PC-9 (cell line): ENCODE data around the gene AGBL4. TPM values are rescaled to one million over a fixed set of nuclear protein-coding genes. Genes with fewer than 3 reads are reported as not detected.

Experiments
- BruUV-seq: library from RNA; stranded (reverse); fragments of 400-500 nt; replicated peaks from 2 replicates; lab custom pipeline; 2021; lab: Mats Ljungman, UMichigan
- CTCF ChIA-PET: fragments of 300-600 bp; sonication (Branson Sonifier 250); formaldehyde crosslinking; loops from one replicate; lab custom pipeline; 2022; ENCODE audit warnings: antibody characterized with exemption; lab: Charles Lee
- POLR2A ChIA-PET: fragments of 300-600 bp; sonication (Branson Sonifier 250); formaldehyde crosslinking; loops from one replicate; lab custom pipeline; 2022; ENCODE audit warnings: antibody characterized with exemption; ENCODE audit not compliant: unreplicated experiment; lab: Charles Lee
- DNase-seq, 2 experiments: peaks; one replicate each; pipeline versions ENCODE4 v3.0.0 to v3.0.0-alpha.2; 2015 to 2022; ENCODE audit warnings: mixed read lengths in 1 of 2
- H2AFZ ChIP-seq: fragments of 200-600 bp; sonication (generic); 2 replicates; pipeline ENCODE4 v1.8.1; 2017; ENCODE audit warnings: antibody characterized with exemption
- H3F3A ChIP-seq: fragments of 200-600 bp; sonication (generic); 2 replicates; pipeline ENCODE4 v1.8.1; 2017; ENCODE audit warnings: antibody characterized with exemption, mild to moderate bottlenecking, low read depth; ENCODE audit not compliant: insufficient read depth
- H3K27ac ChIP-seq: fragments of 200-600 bp; sonication (generic); 2 replicates; pipeline ENCODE4 v1.6.1; 2016; ENCODE audit warnings: mixed run types
- H3K27me3 ChIP-seq: fragments of 200-600 bp; sonication (generic); 2 replicates; pipeline ENCODE4 v1.6.1; 2016; ENCODE audit warnings: low read depth, mixed run types; ENCODE audit not compliant: insufficient read depth
- H3K36me3 ChIP-seq: fragments of 200-600 bp; sonication (generic); 2 replicates; pipeline ENCODE4 v1.6.1; 2016; ENCODE audit warnings: low read depth, mixed run types
- H3K4me1 ChIP-seq: fragments of 200-600 bp; sonication (generic); replicated peaks from 2 replicates; pipeline ENCODE4 v1.6.1; 2016; ENCODE audit warnings: mixed run types; ENCODE audit not compliant: insufficient read depth
- H3K4me2 ChIP-seq: fragments of 200-600 bp; sonication (generic); 2 replicates; pipeline ENCODE4 v1.6.1; 2017; ENCODE audit warnings: mixed run types
- H3K4me3 ChIP-seq: fragments of 200-600 bp; sonication (generic); 2 replicates; pipeline ENCODE4 v1.6.1; 2016; ENCODE audit warnings: mixed run types
- H3K79me2 ChIP-seq: fragments of 200-600 bp; sonication (generic); 2 replicates; pipeline ENCODE4 v1.6.1; 2017; ENCODE audit warnings: low read depth, mixed run types
- H3K9me2 ChIP-seq: fragments of 200-600 bp; sonication (generic); 2 replicates; pipeline ENCODE4 v1.8.1; 2017; ENCODE audit warnings: mild to moderate bottlenecking; ENCODE audit not compliant: insufficient read depth
- H3K9me3 ChIP-seq: fragments of 200-600 bp; sonication (generic); 2 replicates; pipeline ENCODE4 v1.8.1; 2016; ENCODE audit warnings: low read depth; ENCODE audit not compliant: insufficient read depth
- H4K20me1 ChIP-seq: fragments of 200-600 bp; sonication (generic); 2 replicates; pipeline ENCODE4 v1.8.1; 2017; ENCODE audit not compliant: insufficient read depth
- EZH2 ChIP-seq: fragments of 200-600 bp; sonication (generic); IDR thresholded peaks from 2 replicates; pipeline ENCODE4 v1.8.0; 2017; ENCODE audit warnings: antibody characterized with exemption, low read depth
- intact Hi-C: fragments of 100-400 bp; cut with micrococcal nuclease; formaldehyde crosslinking; loops from one replicate; pipeline ENCODE4 v1.10.0; 2022; ENCODE audit not compliant: unreplicated experiment
- total RNA-seq: library from RNA; stranded (reverse); gene quantifications from 2 replicates; pipeline ENCODE4 v1.2.3, GENCODE V29; 2021
- TF ChIP-seq, protein P1 (sequence below): fragments of 200-600 bp; sonication (generic); conservative IDR thresholded peaks from 2 replicates; pipeline ENCODE4 v1.6.1; 2017; ENCODE audit warnings: mixed run types, antibody characterized with exemption, mild to moderate bottlenecking, moderate library complexity

AGBL4 gene
- total RNA-seq, 1 experiment from 2014 or later: not detected

DNA sequence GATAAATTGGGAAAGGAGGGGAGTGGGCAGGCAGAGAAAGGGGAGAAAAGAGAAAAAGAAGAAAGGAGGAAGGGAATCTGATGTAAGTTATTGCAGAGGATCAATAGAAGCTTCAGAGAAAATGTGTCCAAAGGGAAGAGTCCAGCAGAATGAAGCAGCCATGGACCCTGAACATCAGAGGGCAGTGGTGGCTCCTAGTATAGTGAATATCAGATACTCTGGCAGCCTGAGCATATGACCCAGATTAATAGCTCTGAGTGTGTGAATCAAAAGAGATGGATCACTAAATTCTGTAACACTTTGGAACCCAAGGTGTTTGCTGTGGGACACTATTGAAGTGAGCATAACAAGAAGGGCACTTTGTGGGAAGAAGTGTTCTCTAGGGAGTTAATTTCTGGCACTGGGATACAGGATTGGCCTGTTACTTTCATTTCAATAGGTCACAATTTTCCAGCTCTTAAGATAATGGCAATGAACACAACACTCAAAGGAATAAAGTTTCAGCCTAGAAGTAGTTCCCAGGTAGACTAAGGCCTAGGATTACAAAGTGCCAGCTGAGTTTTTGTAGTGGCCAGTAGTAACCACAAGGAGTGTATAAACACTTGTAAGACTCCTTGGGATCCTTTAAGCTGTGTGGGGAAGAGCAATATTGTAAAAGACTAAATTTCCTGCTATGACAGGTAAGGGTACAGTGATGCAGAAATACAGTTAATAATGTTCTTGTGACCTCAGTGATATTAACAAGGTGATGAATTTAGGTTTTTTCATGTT, 1082.6 kb downstream of the AGBL4 start:
- CTCF ChIA-PET: no interaction called here
- Histone ChIP-seq H3F3A (no peaks in the 10 kb centered on the region), H3K9me2 (no peaks in the 10 kb centered on the region), H3K4me2 (no peak overlapping the region), H3K4me3 (no peak overlapping the region), H3K79me2 (no peaks in the 10 kb centered on the region), H3K9me3 (no peaks in the 10 kb centered on the region), H2AFZ (no peak overlapping the region), H3K27ac (no peak overlapping the region), H3K4me1 (no peaks in the 10 kb centered on the region), H3K36me3 (no peaks in the 10 kb centered on the region), H3K27me3 (no peaks in the 10 kb centered on the region), H4K20me1 (no peaks in the 10 kb centered on the region)
- intact Hi-C loops: no loop called here
- TF ChIP-seq EZH2: no peak
- TF ChIP-seq, protein P1, sequence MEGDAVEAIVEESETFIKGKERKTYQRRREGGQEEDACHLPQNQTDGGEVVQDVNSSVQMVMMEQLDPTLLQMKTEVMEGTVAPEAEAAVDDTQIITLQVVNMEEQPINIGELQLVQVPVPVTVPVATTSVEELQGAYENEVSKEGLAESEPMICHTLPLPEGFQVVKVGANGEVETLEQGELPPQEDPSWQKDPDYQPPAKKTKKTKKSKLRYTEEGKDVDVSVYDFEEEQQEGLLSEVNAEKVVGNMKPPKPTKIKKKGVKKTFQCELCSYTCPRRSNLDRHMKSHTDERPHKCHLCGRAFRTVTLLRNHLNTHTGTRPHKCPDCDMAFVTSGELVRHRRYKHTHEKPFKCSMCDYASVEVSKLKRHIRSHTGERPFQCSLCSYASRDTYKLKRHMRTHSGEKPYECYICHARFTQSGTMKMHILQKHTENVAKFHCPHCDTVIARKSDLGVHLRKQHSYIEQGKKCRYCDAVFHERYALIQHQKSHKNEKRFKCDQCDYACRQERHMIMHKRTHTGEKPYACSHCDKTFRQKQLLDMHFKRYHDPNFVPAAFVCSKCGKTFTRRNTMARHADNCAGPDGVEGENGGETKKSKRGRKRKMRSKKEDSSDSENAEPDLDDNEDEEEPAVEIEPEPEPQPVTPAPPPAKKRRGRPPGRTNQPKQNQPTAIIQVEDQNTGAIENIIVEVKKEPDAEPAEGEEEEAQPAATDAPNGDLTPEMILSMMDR: no peak
- POLR2A ChIA-PET: no interaction called here
- BruUV-seq: no TSS peak
- no peak for DNase-seq

DNA sequence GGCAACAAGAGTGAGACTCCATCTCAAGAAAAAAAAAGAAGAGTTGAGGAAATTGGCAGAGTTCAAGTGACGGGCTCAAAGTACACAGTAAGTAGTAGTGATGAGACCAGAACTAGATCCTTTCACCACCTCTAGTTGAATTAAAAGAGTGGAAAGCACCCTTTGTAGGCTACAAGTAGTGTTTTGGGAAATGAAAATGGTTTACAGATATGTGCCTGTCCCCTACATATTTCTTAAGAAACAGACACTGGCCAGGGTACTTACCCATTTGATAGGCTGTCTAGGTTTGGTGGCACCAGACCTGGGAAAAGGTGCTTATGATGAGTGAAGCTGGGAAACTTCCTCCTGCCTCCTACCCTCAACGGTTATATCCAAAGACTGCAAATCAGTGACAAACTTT, 1083.4 kb downstream of the AGBL4 start:
- Histone ChIP-seq H4K20me1 (no peaks in the 10 kb centered on the region), H3K9me2 (no peaks in the 10 kb centered on the region), H3F3A (no peaks in the 10 kb centered on the region), H3K79me2 (no peaks in the 10 kb centered on the region), H3K4me1 (no peaks in the 10 kb centered on the region), H3K27me3 (no peaks in the 10 kb centered on the region), H3K4me3 (no peak overlapping the region), H3K36me3 (no peaks in the 10 kb centered on the region), H3K4me2 (no peak overlapping the region), H2AFZ (no peak overlapping the region), H3K27ac (no peak overlapping the region), H3K9me3 (no peaks in the 10 kb centered on the region)
- intact Hi-C loops: no loop called here
- POLR2A ChIA-PET: no interaction called here
- CTCF ChIA-PET: no interaction called here
- TF ChIP-seq EZH2: no peak
- TF ChIP-seq, protein P1: no peak
- DNase-seq: no peak
- BruUV-seq: no TSS peak

DNA sequence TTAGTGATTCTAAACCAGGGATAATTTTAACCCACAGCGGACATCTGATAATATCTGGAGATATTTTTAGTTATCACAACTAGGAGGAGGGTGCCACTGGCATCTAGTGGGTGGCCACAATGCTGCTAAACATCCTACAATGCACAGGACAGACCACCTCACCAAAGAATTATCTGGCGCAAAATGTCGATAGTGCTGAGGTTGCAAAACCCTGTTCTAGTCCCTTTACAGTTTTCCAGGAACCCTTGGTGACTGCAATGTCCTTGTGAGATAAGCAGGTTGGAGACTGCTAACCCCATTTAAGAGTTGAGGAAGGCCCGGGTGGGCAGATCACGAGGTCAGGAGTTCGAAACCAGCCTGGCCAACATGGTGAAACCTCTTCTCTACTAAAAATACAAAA, 1083.9 kb downstream of the AGBL4 start:
- no peak for TF ChIP-seq EZH2
- TF ChIP-seq, protein P1: no peak
- intact Hi-C loops: no loop called here
- Histone ChIP-seq H3F3A (no peaks in the 10 kb centered on the region), H3K27ac (no peak overlapping the region), H3K4me1 (no peaks in the 10 kb centered on the region), H3K27me3 (no peaks in the 10 kb centered on the region), H3K4me3 (no peak overlapping the region), H4K20me1 (no peaks in the 10 kb centered on the region), H3K9me3 (no peaks in the 10 kb centered on the region), H2AFZ (no peak overlapping the region), H3K36me3 (no peaks in the 10 kb centered on the region), H3K4me2 (no peak overlapping the region), H3K9me2 (no peaks in the 10 kb centered on the region), H3K79me2 (no peaks in the 10 kb centered on the region)
- CTCF ChIA-PET: no interaction called here
- POLR2A ChIA-PET: no interaction called here
- no TSS peak for BruUV-seq
- DNase-seq: no peak
